NCI-H128 (cell line): ENCODE results near the gene ZBTB17.
"Not testable (repeated sequence)": the region's sequence is repeated elsewhere in the genome, so short reads cannot be mapped to it uniquely, and the experiment has no call there.

Source experiments
- DNase-seq: peaks from one replicate; lab custom pipeline; 2025; ENCODE audit not compliant: unreplicated experiment; lab: John Stamatoyannopoulos, UW

Gene ZBTB17

DNA sequence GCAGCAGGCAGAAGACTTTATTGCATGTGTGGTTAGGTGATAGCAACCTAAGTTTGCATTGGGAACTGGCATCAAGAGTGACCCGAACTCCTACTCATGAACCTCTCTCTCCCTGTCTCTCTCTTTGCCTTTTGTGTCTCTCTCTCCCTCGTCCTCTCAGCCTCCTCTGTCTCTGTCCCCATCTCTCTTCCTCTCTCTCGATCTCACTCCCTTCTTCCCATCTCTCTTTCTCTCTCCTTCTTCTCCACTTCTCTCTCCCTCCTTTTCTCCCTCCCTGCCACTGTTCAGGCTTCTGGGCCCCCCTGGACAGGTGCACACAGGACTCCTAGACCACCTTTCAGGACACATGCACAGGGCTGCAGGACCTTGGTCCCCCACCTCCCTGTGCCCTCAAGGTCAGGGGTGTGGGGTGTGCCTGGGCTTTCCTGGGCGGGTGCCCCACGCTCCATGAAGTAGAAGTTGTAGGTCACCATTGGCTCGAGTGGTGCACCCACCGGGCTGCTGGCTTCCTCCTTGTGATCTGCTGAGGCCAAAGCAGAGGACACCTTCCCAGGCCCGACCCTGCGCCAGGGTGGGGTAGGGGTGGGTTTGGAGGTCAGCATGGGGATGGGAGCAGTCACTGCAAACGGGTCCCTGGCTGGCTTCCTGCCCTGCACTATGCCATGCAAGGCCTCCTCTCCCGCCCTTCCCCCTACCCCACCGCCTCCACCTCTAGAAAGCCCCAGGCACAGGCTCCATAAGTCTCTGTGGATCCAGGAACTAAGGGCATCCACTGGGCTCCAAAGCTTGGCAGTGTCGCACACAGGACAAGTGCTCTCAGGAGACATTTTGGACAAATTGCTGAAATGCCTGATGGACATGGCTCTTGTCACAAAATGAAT lies 13.2 kb upstream of the ZBTB17 start:
- no peak for DNase-seq

DNA sequence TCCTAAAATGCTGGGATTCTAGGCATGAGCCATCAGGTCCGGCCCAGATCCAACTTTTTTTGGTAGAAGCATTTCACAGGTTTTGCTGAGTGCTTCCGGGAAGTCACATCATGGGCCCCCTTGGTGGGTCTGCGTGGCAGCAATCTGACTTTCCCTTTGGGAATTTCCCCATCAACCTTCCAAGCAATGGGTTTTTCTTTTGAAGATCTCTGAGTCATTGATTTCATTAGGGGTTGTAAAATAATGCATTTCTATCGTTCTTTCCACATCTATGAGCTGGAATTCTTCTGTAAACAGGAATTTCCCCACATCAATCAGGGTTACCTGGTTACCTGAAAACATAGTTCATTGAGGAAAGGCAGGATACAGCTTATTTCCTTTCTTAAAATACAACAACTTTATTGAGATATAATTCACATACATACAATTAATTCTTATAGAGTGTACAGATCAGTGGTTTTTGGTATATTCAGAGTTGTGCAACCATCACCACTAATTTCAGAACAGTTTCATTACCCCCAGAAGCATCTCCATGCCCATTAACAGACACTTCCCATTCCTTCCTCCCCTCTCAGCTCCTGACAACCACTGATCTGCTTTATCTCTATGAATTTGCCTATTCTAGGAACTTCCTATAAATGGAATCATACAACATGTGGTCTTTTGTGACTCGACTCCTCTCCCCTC lies 9.9 kb upstream of the ZBTB17 start:
- no peak for DNase-seq

DNA sequence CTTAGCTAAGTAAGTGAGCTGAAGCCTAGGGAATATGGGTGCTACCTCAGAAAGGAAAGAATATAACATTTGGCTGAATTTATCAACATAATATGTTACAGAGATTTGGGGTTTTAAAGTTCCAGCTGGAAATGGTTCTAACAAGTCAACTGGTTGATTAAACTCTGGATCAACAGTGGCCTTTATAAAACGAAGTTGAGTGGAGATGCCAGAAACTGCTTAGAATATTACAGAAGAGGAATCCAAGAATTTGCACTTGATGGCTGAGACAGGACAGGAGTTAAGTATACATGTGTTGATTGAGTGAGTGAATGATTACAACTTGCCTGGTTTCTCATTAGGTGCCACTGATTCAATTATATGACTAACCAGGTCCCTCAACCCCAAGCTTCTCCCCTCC lies 7.4 kb upstream of the ZBTB17 start:
- DNase-seq, result no peak

DNA sequence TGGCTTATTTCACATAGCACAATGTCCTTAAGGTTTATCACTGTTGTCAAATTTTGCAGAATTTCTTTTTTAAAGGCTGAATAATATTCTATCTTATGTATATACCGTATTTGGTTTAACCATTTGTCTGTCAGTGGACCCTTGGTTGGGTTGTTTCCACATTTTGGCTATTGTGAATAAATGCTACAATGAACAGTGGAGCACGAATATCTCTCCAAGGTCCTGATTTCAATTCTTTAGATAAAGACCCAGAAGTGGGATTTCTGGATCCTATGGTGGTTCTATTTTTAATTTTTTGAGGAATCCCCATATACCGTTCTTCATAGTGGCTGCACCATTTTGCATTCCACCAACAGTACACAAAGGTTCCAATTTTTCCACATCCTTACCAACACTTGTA lies 5.8 kb upstream of the ZBTB17 start:
- no peak for DNase-seq

DNA sequence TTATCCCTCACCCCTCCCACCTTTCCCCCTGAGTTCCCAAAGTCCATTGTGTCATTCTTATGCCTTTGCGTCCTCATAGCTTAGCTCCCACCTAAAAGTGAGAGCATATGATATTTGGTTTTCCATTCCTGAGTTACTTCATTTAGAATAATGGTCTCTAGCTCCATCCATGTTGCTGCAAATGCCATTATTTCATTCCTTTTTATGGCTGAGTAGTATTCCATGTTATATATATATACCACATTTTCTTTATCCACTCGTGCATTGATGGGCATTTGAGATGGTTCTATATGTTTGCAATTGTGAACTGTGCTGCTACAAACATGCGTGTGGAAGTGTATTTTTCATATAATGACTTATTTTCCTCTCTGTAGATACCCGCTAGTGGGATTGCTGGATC lies 2.0 kb upstream of the ZBTB17 start:
- DNase-seq, result not testable (repeated sequence)

DNA sequence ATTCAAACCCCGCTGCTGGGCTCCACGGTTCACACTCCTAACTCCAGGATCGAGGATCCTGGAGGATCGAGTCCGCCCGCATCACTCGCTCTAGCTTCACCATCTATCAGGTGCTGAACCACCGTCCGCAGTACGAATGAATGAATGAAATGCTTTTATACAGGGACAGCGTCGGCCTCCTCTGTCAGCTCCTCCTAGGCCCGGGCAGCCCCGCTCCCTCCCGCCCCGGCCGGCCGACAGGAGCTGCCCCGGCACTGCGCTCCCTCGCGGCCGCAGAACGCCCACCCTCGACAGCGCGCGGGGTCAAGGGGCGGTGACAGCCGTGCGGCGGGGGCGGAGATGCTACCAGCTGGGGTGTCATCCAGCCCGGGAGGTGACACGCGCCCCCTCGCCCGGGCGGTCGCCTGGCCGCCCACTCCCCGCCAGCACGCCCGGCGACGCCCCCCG lies 520 bp downstream of the ZBTB17 start:
- DNase-seq, result peak; percentile 12

DNA sequence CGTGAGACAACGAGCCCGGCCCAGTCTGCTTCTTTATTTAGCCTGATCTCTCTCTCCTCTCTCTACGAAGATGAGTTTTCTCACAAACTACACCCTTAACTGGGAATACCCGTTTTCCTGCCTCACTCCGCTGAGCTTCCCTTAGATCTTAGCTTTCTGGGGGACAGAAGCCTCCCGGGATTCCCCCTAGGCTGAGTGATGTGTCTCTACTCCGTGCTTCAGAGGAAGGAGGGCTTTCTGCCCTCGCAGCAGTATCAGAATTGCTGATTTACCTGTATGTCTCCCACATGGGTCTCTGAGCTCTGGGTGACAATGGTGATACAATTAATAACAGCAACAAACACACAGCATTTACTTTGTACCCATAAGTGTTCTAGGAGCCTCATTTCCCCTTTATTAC lies 1.0 kb downstream of the ZBTB17 start:
- DNase-seq, result no peak

DNA sequence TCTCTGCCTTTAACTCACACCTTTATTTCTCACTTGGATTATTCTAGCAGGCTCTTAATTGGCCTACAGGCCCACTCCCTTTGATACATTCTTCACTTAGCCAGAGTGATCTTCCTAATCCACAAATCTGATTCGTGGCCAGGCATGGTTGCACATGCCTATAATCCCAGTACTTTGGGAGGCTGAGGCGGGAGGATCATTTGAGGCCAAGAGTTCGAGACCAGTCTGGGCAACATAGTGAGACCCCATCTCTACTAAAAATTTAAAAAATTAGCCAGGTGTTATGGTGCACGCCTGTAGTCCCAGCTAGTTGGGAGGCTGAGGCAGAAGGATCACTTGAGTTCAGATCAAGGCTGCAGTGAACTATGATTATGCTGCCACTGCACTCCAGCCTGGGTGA lies 2.1 kb downstream of the ZBTB17 start:
- no peak for DNase-seq

DNA sequence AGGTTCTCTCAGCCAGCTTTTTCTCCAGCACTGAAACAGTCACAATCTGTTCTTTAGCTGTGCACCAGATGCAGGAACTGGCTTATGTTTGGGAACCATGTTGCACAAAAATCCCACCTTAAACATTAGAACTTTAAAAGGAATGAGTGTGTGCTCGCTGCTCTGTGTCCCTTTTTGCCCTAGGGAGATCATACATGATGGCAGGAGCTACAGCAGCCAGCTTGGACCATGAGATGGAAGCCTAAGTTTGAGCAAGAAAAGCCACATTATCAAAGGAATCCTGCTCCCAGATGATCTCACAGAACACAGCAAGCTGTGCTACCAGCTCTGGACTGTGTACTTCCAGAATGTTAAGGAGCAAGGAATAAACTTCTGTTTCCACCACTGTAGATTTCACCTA lies 3.5 kb downstream of the ZBTB17 start:
- no peak for DNase-seq

DNA sequence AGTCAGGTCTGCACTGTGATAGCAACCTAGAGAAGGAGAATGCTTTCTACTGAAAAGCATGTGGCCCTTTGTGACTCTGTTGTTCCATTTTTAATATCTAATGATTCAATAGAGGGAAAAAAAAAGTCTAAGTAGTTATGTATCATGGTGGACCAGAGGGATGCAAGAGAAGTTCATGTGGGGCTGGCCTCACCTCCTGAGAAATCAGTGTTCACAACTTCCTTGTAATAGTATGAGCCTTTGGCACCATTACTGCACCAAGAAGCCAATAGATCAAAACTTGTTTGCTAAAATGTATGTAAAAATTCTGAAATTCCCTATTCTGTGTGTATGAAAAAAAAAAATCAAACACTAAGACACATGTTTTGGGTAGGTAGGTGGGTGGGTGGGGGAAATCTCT lies 5.0 kb downstream of the ZBTB17 start:
- no peak for DNase-seq

DNA sequence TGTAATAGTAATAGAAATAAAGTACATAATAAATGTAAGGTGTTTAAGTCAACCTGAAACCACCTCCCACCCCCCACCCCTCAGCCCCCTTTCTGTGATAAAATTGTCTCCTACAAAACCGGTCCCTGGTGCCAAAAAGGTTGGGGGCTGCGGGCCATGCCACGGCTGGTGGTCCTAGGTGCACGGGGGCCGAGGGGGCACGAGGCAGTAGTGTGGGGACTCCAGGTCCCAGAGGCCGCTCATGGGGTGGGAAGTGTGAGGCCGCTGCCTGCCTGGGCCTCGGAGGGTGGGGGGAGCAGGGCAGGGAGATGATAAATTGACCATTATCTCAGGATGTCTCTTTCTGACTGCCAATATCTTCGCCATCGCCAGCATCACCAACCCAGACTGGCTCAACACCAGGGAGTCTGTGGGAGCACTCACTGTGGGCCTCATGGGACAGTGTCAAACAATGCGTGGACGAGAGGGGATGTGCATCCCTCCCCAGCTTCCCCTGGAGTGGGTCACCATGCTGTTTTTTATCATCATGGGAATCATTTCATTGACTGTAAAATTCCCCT lies 6.5 kb downstream of the ZBTB17 start:
- DNase-seq, result no peak

DNA sequence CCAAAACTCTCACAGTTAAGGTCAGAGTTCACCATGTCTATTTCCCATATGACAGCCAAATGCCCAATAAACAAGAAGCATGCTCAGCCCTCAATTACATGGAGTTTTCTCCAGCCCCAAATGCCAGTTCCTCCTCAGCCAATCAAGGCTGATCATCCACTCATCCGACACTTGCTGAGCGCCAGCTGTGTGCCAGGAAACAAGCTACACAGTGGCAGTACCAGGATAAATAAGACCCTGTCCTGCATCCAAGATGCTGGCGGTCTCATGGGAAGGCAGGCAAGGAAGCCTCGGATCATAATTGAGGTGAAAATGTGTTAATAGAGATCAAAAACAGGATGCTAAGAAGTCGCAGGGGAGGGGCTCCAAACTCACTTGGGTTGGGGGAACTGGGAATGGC lies 7.7 kb downstream of the ZBTB17 start:
- no peak for DNase-seq

DNA sequence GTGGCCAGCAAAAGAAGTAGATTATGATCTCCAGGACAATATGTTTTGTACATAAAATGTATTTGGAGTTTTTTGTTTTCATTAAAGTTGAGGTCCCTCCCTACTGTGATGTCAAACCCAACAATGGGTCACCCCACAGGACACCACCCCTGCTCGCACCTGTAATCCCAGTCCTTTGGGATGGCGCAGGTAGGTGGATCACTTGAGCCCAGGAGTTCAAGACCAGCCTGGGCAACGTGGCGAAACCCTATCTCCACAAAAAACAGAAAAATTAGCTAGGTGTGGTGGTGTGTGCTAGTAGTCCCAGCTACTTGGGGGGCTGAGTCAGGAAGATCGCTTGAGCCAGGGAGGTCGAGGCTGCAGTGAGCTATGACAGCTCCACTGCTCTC lies 9.0 kb downstream of the ZBTB17 start:
- DNase-seq, result no peak

DNA sequence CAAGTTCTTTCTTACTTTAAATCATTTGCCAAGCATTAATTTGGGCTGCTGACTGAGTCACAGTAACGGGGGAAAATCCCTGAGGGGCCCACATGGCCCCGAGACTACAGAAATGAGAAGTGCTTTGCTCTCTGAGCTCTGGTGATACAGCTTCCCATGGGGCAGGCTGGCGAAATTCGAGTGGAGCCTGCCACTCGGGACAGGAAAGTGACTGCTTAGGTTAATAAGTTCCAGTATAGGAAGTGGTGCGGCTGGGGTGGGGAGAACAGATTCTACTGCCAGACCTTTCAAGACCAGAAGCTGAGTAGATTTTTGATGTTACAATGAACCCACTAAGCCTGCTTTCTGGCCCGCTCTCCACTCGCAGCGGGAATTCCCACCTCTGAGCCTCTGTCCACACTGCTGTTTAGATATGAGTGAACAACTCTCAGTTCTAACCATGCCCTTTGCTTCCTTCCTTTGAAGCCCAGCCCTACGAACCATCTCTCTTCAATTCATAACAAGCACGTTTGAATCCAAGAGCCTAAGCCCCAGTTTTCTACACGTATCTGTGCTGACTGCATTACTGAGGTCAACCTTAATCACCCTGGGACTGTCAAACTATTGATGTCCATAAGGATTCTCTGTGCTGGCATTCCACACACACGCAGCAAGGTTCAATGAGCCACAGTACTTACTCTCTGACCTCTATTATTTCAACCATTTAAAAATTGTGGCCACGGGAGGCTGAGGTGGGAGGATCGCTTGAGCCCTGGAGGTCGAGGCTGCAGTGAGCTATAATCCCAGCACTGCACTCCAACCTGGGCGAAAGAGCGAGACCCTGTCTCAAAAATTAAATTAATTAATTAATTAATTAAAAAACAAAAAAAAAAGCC lies 9.6 kb downstream of the ZBTB17 start:
- no peak for DNase-seq

DNA sequence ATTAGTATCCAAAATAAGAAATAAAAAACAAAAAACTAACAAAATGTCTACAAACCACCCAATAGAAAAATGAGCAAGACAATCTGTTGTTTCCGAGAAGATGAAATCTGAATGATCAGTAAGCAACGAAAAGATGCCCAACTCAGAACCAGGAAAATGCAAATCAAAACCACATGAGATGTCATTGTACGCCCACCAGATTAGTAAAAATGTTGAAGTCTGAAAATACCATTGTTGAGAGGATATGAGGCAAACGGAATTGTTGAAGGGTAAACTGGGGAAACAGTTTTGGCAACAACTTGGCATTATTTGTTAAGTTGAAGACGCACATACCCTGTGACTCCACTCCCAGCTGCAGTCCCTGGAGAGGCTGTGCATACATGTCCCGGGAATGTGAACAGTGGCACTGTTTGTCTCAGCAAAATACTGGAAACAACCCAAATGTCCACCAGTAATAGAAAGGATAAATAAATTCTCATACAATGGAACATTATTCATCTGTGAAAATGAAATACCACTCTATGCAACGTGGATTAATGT lies 10.6 kb downstream of the ZBTB17 start:
- no peak for DNase-seq

DNA sequence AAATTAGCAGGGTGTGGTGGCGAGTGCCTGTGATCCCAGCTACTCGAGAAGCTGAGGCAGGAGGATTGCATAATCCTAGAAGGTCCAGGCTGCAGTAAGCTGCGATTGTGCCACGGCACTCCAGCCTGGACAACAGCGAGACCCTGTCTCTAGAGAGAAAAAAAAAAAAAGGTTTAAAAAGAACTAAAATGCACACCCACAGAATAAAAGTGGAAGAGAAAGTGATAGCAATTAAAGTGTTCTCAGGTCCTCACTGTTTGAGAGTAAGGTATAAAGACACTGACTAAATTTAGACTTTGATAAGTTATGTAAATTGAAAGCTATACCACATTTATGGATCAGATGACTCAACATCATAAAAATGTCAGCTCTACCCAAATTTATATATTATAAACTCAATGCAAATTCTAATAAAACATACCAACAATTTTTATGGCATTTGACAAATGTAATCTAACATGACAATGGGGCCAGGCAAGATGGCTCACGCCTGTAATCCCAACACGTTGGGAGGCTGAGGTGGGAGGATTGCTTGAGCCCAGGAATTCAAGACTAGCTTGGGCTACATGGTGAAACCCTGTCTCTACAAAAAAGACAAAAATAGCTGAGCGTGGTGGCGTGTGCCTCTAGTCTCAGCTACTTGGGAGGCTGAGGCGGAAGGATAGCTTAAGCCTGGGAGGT lies 11.8 kb downstream of the ZBTB17 start:
- DNase-seq, result no peak

DNA sequence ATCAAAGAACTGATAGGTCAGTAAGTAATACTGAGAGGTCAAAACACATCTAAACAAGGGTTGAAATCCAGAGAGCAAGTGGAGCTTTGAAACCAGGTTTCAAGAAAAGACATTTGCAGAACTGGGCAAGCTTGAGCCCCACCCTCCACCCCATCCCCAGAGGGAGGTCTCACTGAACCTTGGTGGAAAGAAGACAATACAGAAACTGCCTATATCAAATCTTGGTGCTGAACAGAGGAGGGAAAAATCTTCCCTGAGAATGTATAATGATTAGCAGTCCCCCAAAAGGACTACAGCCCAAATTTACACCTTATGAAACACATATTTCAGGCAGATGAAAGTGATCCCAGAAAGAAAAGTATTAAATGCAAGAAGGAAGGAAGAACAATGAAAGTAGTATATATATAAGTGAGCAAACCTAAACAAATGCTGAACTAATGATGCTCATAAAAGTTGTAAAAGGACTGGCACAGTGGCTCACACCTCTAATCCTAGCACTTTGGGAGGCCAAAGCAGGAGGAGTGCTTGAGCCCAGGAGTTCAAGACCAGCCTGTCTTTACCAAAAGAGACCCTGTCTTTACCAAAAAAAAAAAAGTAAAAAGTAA lies 12.4 kb downstream of the ZBTB17 start:
- DNase-seq, result no peak

DNA sequence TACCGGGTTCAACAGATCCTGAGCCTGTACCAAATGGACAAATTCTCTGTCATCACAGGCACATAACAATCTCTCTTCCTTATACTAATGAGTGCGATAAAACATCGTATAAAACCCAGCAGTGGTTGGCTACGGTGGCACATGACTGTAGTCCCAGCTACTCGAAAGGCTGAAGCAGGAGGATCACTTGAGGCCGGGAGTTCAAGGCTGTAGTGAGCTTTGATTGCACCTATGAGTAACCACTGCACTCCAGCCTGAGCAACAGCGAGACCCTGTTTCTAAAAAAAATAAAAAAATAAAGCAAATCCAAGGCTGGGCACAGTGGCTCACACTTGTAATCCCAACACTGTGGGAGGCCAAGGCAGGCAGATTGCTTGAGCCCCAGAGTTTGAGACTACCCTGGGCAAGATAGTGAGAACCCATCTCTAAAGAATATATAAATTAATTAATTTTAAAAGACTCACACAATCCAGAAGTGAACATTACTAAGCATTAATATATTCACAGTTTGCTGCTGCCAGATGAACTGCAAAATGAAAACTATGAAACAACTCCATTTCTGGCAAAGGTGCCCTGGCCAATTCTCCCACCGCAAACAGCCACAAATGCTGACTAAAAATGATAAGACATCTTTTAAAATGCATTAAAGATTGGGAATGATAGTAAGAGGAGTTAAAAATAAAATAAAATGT lies 13.1 kb downstream of the ZBTB17 start:
- no peak for DNase-seq

DNA sequence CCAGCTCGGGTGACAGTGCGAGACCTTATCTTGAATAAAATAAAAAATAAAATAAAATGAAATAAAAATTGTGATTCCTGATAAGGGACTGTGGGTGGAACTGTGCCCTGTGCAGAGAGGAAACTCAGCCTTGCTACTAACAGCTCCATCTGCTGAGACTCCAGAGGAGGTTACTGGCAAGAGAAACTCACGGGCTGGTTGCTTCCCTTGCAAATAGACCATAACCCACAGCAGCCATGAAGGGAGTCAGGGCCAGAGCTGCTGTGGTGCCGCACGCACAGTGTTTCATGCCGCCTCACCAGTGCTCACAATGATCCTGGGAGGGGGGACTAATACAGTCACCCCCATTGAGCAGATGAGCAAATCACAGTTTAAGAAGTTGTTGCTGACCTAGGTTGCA lies 13.7 kb downstream of the ZBTB17 start:
- no peak for DNase-seq
